H9 (cell line): ENCODE measurements around the gene CD248. TPM values are rescaled to one million over a fixed set of nuclear protein-coding genes. Genes with fewer than 3 reads are reported as not detected.

Experiments
- DNase-seq: peaks from one replicate; pipeline ENCODE4 v3.0.0-alpha.2; 2017
- H2AFZ ChIP-seq: one replicate; pipeline ENCODE4 v1.6.1; 2013; ENCODE audit warnings: mild to moderate bottlenecking, low read length, control low read depth, moderate library complexity
- H2AK5ac ChIP-seq: 2 replicates; pipeline ENCODE4 v1.6.1; 2013; ENCODE audit warnings: low read length, control low read depth, mixed read lengths; ENCODE audit not compliant: insufficient read length
- H2BK120ac ChIP-seq: one replicate; pipeline ENCODE4 v1.6.1; 2013; ENCODE audit warnings: low read depth, mild to moderate bottlenecking, low read length, control low read depth, inconsistent platforms; ENCODE audit not compliant: poor library complexity, severe bottlenecking
- H2BK12ac ChIP-seq: 2 replicates; pipeline ENCODE4 v1.6.1; 2013; ENCODE audit warnings: low read length, control low read depth, mixed read lengths, low read depth; ENCODE audit not compliant: insufficient read length
- H2BK15ac ChIP-seq: 2 replicates; pipeline ENCODE4 v1.6.1; 2013; ENCODE audit warnings: low read depth, low read length, control low read depth
- H2BK20ac ChIP-seq: one replicate; pipeline ENCODE4 v1.6.1; 2013; ENCODE audit warnings: low read depth, mild to moderate bottlenecking, low read length, control low read depth, inconsistent platforms; ENCODE audit not compliant: poor library complexity, severe bottlenecking
- H2BK5ac ChIP-seq: 2 replicates; pipeline ENCODE4 v1.6.1; 2013; ENCODE audit warnings: low read length, control low read depth, mixed read lengths; ENCODE audit not compliant: insufficient read length
- H3K14ac ChIP-seq: 2 replicates; pipeline ENCODE4 v1.6.1; 2013; ENCODE audit warnings: low read length, control low read depth; ENCODE audit not compliant: insufficient read depth
- H3K18ac ChIP-seq: 2 replicates; pipeline ENCODE4 v1.6.1; 2013; ENCODE audit warnings: low read depth, mild to moderate bottlenecking, mixed read lengths, low read length, control low read depth; ENCODE audit not compliant: insufficient read length
- H3K23ac ChIP-seq: 2 replicates; pipeline ENCODE4 v1.6.1; 2013; ENCODE audit warnings: low read length, control low read depth, mixed read lengths, low read depth; ENCODE audit not compliant: insufficient read length
- H3K23me2 ChIP-seq: 2 replicates; pipeline ENCODE4 v1.6.1; 2013; ENCODE audit warnings: low read depth, mild to moderate bottlenecking, mixed read lengths, low read length, control low read depth; ENCODE audit not compliant: insufficient read length, poor library complexity, severe bottlenecking
- H3K27ac ChIP-seq: 2 replicates; pipeline ENCODE4 v1.5.1; 2013; ENCODE audit warnings: low read length, control low read depth, mixed read lengths, low read depth; ENCODE audit not compliant: insufficient read length
- H3K27me3 ChIP-seq: 2 replicates; pipeline ENCODE4 v1.6.1; 2013; ENCODE audit warnings: low read length, control low read depth, inconsistent platforms; ENCODE audit not compliant: insufficient read depth
- H3K4ac ChIP-seq: 2 replicates; pipeline ENCODE4 v1.6.1; 2013; ENCODE audit warnings: low read depth, mild to moderate bottlenecking, control low read depth, inconsistent platforms, low read length, moderate library complexity
- H3K4me1 ChIP-seq: 2 replicates; pipeline ENCODE4 v1.6.1; 2013; ENCODE audit warnings: low read length, control low read depth, inconsistent platforms; ENCODE audit not compliant: insufficient read depth
- H3K4me2 ChIP-seq: 2 replicates; pipeline ENCODE4 v1.6.1; 2013; ENCODE audit warnings: low read length, control low read depth, mixed read lengths; ENCODE audit not compliant: insufficient read length, insufficient read depth
- H3K56ac ChIP-seq: 2 replicates; pipeline ENCODE4 v1.6.1; 2013; ENCODE audit warnings: low read depth, mild to moderate bottlenecking, mixed read lengths, low read length, control low read depth; ENCODE audit not compliant: insufficient read length
- H3K79me1 ChIP-seq: 2 replicates; pipeline ENCODE4 v1.6.1; 2013; ENCODE audit warnings: low read depth, mild to moderate bottlenecking, moderate library complexity, low read length, control low read depth, inconsistent platforms; ENCODE audit not compliant: insufficient read depth, poor library complexity, severe bottlenecking
- H3K79me2 ChIP-seq: 2 replicates; pipeline ENCODE4 v1.6.1; 2013; ENCODE audit warnings: low read length, control low read depth, inconsistent platforms; ENCODE audit not compliant: insufficient read depth
- H3K9ac ChIP-seq: 2 replicates; pipeline ENCODE4 v1.6.1; 2013; ENCODE audit warnings: low read length, control low read depth, mixed read lengths; ENCODE audit not compliant: insufficient read length; ENCODE audit errors: extremely low read depth
- H3K9me3 ChIP-seq: one replicate; pipeline ENCODE4 v1.6.1; 2013; ENCODE audit warnings: low read depth, low read length, inconsistent platforms; ENCODE audit not compliant: control insufficient read depth
- H3T11ph ChIP-seq: one replicate; pipeline ENCODE4 v1.6.1; 2013; ENCODE audit warnings: mild to moderate bottlenecking, low read length, control low read depth, inconsistent platforms
- H4K20me1 ChIP-seq: one replicate; pipeline ENCODE4 v1.6.1; 2013; ENCODE audit not compliant: control insufficient read depth, insufficient read length, insufficient read depth
- H4K5ac ChIP-seq: 2 replicates; pipeline ENCODE4 v1.6.1; 2013; ENCODE audit warnings: low read depth, mild to moderate bottlenecking, mixed read lengths, low read length, control low read depth; ENCODE audit not compliant: insufficient read length
- H4K8ac ChIP-seq: replicated peaks from 2 replicates; pipeline ENCODE4 v1.6.1; 2013; ENCODE audit warnings: low read length, control low read depth, mixed read lengths, low read depth; ENCODE audit not compliant: insufficient read length
- H4K91ac ChIP-seq: 2 replicates; pipeline ENCODE4 v1.6.1; 2013; ENCODE audit warnings: low read depth, mild to moderate bottlenecking, moderate library complexity, mixed read lengths, low read length, control low read depth; ENCODE audit not compliant: insufficient read length
- H3K27ac Mint-ChIP-seq, 3 experiments: 2 replicates in 2 of 3; 3 replicates in 1 of 3; pipeline ENCODE4 v1.8.0; 2020 to 2021; ENCODE audit warnings: mixed read lengths in 3 of 3, mild to moderate bottlenecking in 1 of 3, moderate library complexity in 1 of 3
- H3K27me3 Mint-ChIP-seq: 2 replicates; pipeline ENCODE4 v1.8.0; 2021; ENCODE audit warnings: low read depth, mild to moderate bottlenecking, moderate library complexity, mixed read lengths
- H3K36me3 Mint-ChIP-seq, 3 experiments: 2 replicates in 2 of 3; 3 replicates in 1 of 3; pipeline ENCODE4 v1.8.0; 2020 to 2021; ENCODE audit warnings: low read depth in 3 of 3, mixed read lengths in 3 of 3; ENCODE audit not compliant: insufficient read depth in 1 of 3
- H3K4me1 Mint-ChIP-seq, 2 experiments: 2 replicates each; pipeline ENCODE4 v1.8.0; 2020; ENCODE audit warnings: mixed read lengths in 2 of 2
- H3K4me3 Mint-ChIP-seq, 2 experiments: 2 replicates in 1 of 2; 3 replicates in 1 of 2; pipeline ENCODE4 v1.8.0; 2020 to 2021; ENCODE audit warnings: mild to moderate bottlenecking in 2 of 2, mixed read lengths in 2 of 2, moderate library complexity in 1 of 2
- H3K9me3 Mint-ChIP-seq, 2 experiments: 2 replicates in 1 of 2; 3 replicates in 1 of 2; pipeline ENCODE4 v1.8.0; 2020; ENCODE audit warnings: mild to moderate bottlenecking in 2 of 2, mixed read lengths in 2 of 2, moderate library complexity in 1 of 2
- WGBS: extraction: QIAGEN DNeasy Blood & Tissue Kit; methylation state at CpG from one replicate; pipeline ENCODE4 v1.1.7; 2013; ENCODE audit warnings: missing lambda C conversion rate, low lambda C conversion rate, mixed read lengths; ENCODE audit not compliant: insufficient read length; ENCODE audit errors: extremely low coverage; 5-methylcytosine and 5-hydroxymethylcytosine counted together
- total RNA-seq: library from RNA; stranded (reverse); gene quantifications from 2 replicates; pipeline ENCODE4 v1.2.1, GENCODE V29; 2021
- TF ChIP-seq, protein P1 (sequence below): fragments of 200-600 bp; sonication (generic); conservative IDR thresholded peaks from 3 replicates; pipeline ENCODE4 v1.8.0; 2021; ENCODE audit warnings: antibody characterized with exemption, mild to moderate bottlenecking

The CD248 gene
- total RNA-seq, 1 experiment from 2014 or later, result 1.5 TPM

DNA sequence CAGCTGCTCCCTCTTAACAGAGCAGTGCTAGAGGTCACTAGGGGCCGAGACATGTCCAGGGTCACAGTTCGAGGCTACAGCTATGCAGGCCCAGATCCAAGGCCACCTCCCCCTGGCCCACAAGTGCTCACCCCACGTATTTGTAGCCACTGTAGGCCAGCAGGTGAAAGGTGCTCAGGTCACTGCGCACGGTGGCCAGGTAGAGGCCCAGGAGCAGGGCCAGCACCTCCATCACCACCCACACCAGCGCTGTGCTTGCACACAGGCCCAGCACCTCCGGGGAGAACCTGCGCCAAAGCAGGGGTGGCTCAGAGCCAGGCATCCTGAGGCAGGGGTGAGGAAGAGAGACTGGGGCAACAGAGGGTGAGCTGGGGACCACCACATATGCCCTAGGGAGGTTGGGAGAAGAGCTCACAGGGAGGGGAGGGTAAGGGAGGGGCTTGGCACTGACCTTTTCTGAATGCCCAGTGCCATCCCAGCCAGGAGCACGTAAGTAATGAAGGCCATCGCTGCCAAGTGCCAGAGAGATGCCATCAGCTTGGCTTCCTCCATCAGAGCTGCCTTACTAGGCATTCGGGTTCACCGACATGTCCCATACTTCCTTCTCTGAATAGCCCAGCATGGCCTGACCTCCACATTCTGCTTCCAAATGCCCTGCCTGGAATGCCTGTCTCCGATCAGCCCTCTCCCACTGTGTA lies 31.4 kb downstream of the CD248 start:
- no peak overlapping the region for H3K4ac ChIP-seq
- TF ChIP-seq, protein P1, sequence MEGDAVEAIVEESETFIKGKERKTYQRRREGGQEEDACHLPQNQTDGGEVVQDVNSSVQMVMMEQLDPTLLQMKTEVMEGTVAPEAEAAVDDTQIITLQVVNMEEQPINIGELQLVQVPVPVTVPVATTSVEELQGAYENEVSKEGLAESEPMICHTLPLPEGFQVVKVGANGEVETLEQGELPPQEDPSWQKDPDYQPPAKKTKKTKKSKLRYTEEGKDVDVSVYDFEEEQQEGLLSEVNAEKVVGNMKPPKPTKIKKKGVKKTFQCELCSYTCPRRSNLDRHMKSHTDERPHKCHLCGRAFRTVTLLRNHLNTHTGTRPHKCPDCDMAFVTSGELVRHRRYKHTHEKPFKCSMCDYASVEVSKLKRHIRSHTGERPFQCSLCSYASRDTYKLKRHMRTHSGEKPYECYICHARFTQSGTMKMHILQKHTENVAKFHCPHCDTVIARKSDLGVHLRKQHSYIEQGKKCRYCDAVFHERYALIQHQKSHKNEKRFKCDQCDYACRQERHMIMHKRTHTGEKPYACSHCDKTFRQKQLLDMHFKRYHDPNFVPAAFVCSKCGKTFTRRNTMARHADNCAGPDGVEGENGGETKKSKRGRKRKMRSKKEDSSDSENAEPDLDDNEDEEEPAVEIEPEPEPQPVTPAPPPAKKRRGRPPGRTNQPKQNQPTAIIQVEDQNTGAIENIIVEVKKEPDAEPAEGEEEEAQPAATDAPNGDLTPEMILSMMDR, result no peak
- H2BK12ac ChIP-seq, result no peak overlapping the region
- no peak overlapping the region for H3T11ph ChIP-seq
- no peak overlapping the region for H2BK20ac ChIP-seq
- H3K79me1 ChIP-seq, result no peaks in the 10 kb centered on the region
- H3K9ac ChIP-seq, result no peak overlapping the region
- no peak overlapping the region for H2BK120ac ChIP-seq
- no peak overlapping the region for H2AFZ ChIP-seq
- no peak overlapping the region for H4K91ac ChIP-seq
- no peak overlapping the region for H4K5ac ChIP-seq
- H2BK15ac ChIP-seq, result no peak overlapping the region
- no peak overlapping the region for H3K18ac ChIP-seq
- no peak overlapping the region for H3K27ac ChIP-seq
- H3K27me3 ChIP-seq, result no peaks in the 10 kb centered on the region
- Mint-ChIP-seq H3K4me1 (peaks cover 27 to 33% of the 10 kb centered on the region in 2 experiments), H3K27ac (no peak overlapping the region), H3K27me3 (peaks cover 18% of the 10 kb centered on the region), H3K36me3 (peaks cover 0 to 10% (median 9%) of the 10 kb centered on the region in 3 experiments; a peak in 5 of 7 replicates), H3K9me3 (no peaks in the 10 kb centered on the region; a peak in 1 of 5 replicates), H3K4me3 (peak overlapping the region in 1 of 2 experiments; percentile 26; a peak in 1 of 5 replicates)
- no peak for DNase-seq
- H2AK5ac ChIP-seq, result no peak overlapping the region
- H3K79me2 ChIP-seq, result peaks cover 1% of the 10 kb centered on the region; the same call in 1 of the 2 replicates
- H4K20me1 ChIP-seq, result no peaks in the 10 kb centered on the region
- no peak overlapping the region for H2BK5ac ChIP-seq
- no peak overlapping the region for H3K4me2 ChIP-seq
- H3K23me2 ChIP-seq, result peaks cover 8% of the 10 kb centered on the region
- no peak overlapping the region for H3K56ac ChIP-seq
- H3K4me1 ChIP-seq, result peaks cover 6% of the 10 kb centered on the region
- WGBS, result no CpG with 5 or more reads among the region's 13 CpGs
- no peaks in the 10 kb centered on the region for H3K9me3 ChIP-seq
- no peak overlapping the region for H3K23ac ChIP-seq
- H4K8ac ChIP-seq, result no peak overlapping the region
- H3K14ac ChIP-seq, result no peak overlapping the region
